ENCODE results near the gene SLC36A2.
"Not testable (repeated sequence)": the region's sequence is repeated elsewhere in the genome, so short reads cannot be mapped to it uniquely, and the experiment has no call there.

SLC36A2 gene

DNA sequence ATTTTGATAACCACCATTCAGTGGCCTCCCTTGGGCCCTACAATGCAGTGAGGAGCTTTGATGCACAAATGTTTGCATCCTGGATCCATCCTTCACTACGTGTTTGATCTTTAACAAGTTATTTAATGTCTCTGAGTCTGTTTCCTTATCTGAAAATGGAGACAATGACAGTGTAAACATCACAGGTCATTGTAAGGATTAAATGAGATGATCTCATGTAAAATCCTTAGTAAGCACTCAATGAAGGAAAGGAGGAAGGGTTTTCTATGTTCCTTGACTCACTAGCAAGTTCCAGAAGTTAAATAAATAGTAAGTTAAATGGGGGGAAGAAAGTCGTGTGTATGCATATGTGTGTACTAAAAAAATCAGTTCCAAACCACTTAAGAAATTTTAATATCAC, 34.0 kb downstream of the SLC36A2 start:
- TF ChIP-seq TAF1 (IDR thresholded peaks at IDR 0.05; ENCODE audit: low read depth, low read length): no peak
- no peak for TF ChIP-seq SPI1 (IDR thresholded peaks at IDR 0.05; ENCODE audit: low read depth, low read length)
- TF ChIP-seq PAX5 (IDR thresholded peaks at IDR 0.05; ENCODE audit: insufficient read depth, low read length, severe bottlenecking): no peak
- no peak for TF ChIP-seq POLR2AphosphoS5 (IDR thresholded peaks at IDR 0.05; ENCODE audit: low read depth, low read length)
- no peak for TF ChIP-seq POLR2A (IDR thresholded peaks at IDR 0.05; ENCODE audit: low read depth, low read length)
- no peak for TF ChIP-seq POU2F2 (IDR thresholded peaks at IDR 0.05; ENCODE audit: low read depth, low read length)

DNA sequence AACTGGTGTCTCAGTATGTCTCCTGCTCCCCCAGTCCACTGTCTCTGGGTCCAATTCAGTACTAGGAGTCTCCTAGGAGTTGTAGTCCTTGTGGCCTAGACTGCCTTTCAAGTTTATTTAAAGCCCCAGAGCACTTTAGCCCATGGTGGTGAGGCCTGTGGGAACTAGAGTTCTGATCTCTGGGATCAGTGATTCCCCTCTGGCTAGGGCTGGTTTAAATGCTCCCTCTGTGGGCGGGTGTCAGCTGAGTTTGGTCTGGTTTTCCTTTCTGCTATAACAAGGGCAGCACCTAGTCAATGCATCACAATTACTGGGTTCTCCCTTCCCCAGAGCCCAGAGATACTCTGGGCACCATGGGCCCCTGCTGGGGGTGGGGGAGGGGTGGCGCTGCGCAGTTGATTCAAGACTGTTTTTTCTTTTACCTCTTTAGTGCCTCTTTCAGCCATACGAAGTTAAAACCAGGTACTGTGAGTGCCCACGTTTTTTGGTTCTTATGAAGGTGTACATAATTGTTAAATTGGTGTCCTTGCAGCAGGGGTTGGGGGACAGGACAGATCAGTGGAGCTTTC, 34.5 kb downstream of the SLC36A2 start:
- no peak for TF ChIP-seq POLR2AphosphoS5 (IDR thresholded peaks at IDR 0.05; ENCODE audit: low read depth, low read length)
- no peak for TF ChIP-seq POU2F2 (IDR thresholded peaks at IDR 0.05; ENCODE audit: low read depth, low read length)
- no peak for TF ChIP-seq POLR2A (IDR thresholded peaks at IDR 0.05; ENCODE audit: low read depth, low read length)
- no peak for TF ChIP-seq PAX5 (IDR thresholded peaks at IDR 0.05; ENCODE audit: insufficient read depth, low read length, severe bottlenecking)
- TF ChIP-seq TAF1 (IDR thresholded peaks at IDR 0.05; ENCODE audit: low read depth, low read length): no peak
- no peak for FAIRE-seq
- no peak for DNase-seq (ENCODE audit: insufficient read length, low spot score)

More for the DNA sequence above, 34.0 kb downstream of the SLC36A2 start:
- FAIRE-seq (no peak), DNase-seq (ENCODE audit: insufficient read length, low spot score) (no peak)

- TF ChIP-seq POLR2A (IDR thresholded peaks at IDR 0.05; ENCODE audit: low read depth, low read length): no peak
- DNase-seq (ENCODE audit: insufficient read length, low spot score) (no peak), FAIRE-seq (no peak)
These were observed 36.4 kb downstream of the SLC36A2 start for GRCh38 chr5:151310932-151311331.

DNA sequence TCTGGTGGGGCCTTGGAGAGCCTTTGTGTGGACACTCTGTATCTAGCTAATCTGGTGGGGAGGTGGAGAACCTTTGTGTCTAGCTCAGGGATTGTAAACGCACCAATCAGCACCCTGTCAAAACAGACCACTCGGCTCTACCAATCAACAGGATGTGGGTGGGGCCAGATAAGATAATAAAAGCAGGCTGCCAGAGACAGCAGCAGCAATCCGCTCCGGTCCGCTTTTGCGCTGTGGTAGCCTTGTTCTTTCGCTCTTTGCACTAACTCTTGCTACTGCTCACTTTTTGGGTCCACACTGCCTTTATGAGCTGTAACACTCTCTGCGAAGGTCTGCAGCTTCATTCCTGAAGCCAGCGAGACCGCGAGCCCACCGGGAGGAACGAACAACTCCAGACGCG, 37.5 kb downstream of the SLC36A2 start:
- not testable (repeated sequence) for DNase-seq (ENCODE audit: insufficient read length, low spot score); FAIRE-seq

DNA sequence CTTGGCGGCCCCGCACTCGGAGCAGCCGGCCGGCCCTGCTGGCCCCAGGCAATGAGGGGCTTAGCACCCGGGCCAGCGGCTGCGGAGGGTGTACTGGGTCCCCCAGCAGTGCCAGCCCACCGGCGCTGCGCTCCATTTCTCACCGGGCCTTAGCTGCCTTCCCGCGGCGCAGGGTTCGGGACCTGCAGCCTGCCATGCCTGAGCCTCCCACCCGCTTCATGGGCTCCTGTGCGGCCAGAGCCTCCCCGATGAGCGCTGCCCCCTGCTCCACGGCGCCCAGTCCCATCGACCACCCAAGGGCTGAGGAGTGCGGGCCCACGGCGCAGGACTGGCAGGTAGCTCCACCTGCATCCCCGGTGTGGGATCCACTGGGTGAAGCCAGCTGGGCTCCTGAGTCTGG, 38.1 kb downstream of the SLC36A2 start:
- not testable (repeated sequence) for FAIRE-seq; DNase-seq (ENCODE audit: insufficient read length, low spot score)

GRCh38 chr5:151303666-151304065, 43.7 kb downstream of the SLC36A2 start, which contains the start of gene SLC36A3:
Gene SLC36A3 (minus strand): TSS chr5:151303766. CDS start chr5:151303354, 412 bp downstream.
- no peak for DNase-seq (ENCODE audit: insufficient read length, low spot score)
- no peak for TF ChIP-seq POLR2A (IDR thresholded peaks at IDR 0.05; ENCODE audit: low read depth, low read length)
- TF ChIP-seq SPI1 (IDR thresholded peaks at IDR 0.05; ENCODE audit: low read depth, low read length): no peak
- no peak for TF ChIP-seq POLR2AphosphoS5 (IDR thresholded peaks at IDR 0.05; ENCODE audit: low read depth, low read length)
- no peak for TF ChIP-seq TAF1 (IDR thresholded peaks at IDR 0.05; ENCODE audit: low read depth, low read length)
- TF ChIP-seq POU2F2 (IDR thresholded peaks at IDR 0.05; ENCODE audit: low read depth, low read length): no peak
- no peak for TF ChIP-seq PAX5 (IDR thresholded peaks at IDR 0.05; ENCODE audit: insufficient read depth, low read length, severe bottlenecking)
- no peak for FAIRE-seq

GRCh38 chr5:151298063-151298855, 49.1 kb downstream of the SLC36A2 start:
- no peak for TF ChIP-seq TAF1 (IDR thresholded peaks at IDR 0.05; ENCODE audit: low read depth, low read length)
- no peak for TF ChIP-seq PAX5 (IDR thresholded peaks at IDR 0.05; ENCODE audit: insufficient read depth, low read length, severe bottlenecking)
- TF ChIP-seq POU2F2 (IDR thresholded peaks at IDR 0.05; ENCODE audit: low read depth, low read length): no peak
- TF ChIP-seq POLR2A (IDR thresholded peaks at IDR 0.05; ENCODE audit: low read depth, low read length): no peak
- no peak for TF ChIP-seq POLR2AphosphoS5 (IDR thresholded peaks at IDR 0.05; ENCODE audit: low read depth, low read length)
- TF ChIP-seq SPI1 (IDR thresholded peaks at IDR 0.05; ENCODE audit: low read depth, low read length): no peak
- peak; percentile 40 for DNase-seq (ENCODE audit: insufficient read length, low spot score)
- FAIRE-seq: peak; percentile 93

DNA sequence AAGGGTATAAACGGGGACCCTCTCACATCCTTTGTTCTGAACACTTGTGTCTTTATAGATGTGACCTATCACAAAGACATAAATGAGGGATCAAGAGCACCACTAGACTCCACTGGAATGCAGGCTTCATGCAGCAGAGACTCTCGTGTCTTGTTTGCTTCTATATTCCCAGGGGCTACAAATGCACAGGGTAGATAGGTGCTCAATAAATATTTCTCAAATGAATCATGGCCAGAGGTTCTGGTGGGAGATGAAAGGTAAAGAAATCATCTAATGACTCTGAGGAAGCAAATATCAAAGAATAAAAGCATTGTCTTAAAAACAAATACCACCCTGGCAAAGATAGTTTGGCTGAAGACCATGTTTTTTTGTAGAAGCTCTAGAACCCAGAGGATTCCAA, 50.4 kb downstream of the SLC36A2 start:
- FAIRE-seq (no peak), DNase-seq (ENCODE audit: insufficient read length, low spot score) (no peak)
- TF ChIP-seq TAF1 (IDR thresholded peaks at IDR 0.05; ENCODE audit: low read depth, low read length) (no peak), POLR2AphosphoS5 (IDR thresholded peaks at IDR 0.05; ENCODE audit: low read depth, low read length) (no peak), SPI1 (IDR thresholded peaks at IDR 0.05; ENCODE audit: low read depth, low read length) (no peak), POU2F2 (IDR thresholded peaks at IDR 0.05; ENCODE audit: low read depth, low read length) (no peak), POLR2A (IDR thresholded peaks at IDR 0.05; ENCODE audit: low read depth, low read length) (no peak), PAX5 (IDR thresholded peaks at IDR 0.05; ENCODE audit: insufficient read depth, low read length, severe bottlenecking) (no peak)

GRCh38 chr5:151296478-151296830, 50.9 kb downstream of the SLC36A2 start:
- DNase-seq (ENCODE audit: insufficient read length, low spot score) (no peak), FAIRE-seq (no peak)
- peak; percentile 24; the same call in 1 of the 2 replicates for TF ChIP-seq SPI1 (IDR thresholded peaks at IDR 0.05; ENCODE audit: low read depth, low read length)
- no peak for TF ChIP-seq POLR2A (IDR thresholded peaks at IDR 0.05; ENCODE audit: low read depth, low read length)

DNA sequence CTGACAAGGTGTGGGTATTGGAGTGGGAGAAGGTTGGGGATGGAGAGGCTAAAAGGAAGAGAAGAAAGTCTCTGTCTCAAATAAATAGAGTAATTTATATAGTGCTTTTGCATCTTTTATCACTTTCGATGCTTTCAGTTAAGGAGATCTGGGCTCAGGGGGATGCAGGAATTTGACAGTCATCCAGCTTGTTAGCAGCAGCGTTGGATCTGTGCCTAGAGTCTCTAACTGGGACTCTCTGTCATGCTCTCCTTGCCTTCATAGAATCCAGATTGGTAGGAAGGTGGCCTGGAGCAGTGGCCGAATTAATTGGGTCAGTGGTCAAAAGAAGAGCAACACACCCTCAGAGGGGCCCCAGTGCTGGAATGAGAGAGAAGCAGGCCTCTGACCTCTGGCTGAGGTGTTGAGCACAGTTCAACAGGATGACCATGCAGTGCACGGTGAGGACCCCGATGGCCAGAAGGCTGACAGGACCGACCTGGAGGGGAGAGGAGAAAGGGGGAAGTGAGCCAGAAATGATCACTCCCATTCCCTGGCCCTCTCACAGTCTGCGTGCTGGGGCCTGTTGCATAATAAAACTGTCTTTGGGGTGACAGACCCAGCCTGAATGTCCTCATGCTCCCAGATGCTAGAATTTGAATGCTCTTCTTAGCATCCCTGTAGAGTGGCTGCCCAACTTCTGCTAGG, 51.4 kb downstream of the SLC36A2 start:
- DNase-seq (ENCODE audit: insufficient read length, low spot score) (no peak), FAIRE-seq (no peak)
- no peak for TF ChIP-seq PAX5 (IDR thresholded peaks at IDR 0.05; ENCODE audit: insufficient read depth, low read length, severe bottlenecking)
- TF ChIP-seq POU2F2 (IDR thresholded peaks at IDR 0.05; ENCODE audit: low read depth, low read length): no peak
- no peak for TF ChIP-seq TAF1 (IDR thresholded peaks at IDR 0.05; ENCODE audit: low read depth, low read length)
- TF ChIP-seq POLR2AphosphoS5 (IDR thresholded peaks at IDR 0.05; ENCODE audit: low read depth, low read length): no peak
- TF ChIP-seq POLR2A (IDR thresholded peaks at IDR 0.05; ENCODE audit: low read depth, low read length): no peak
- TF ChIP-seq SPI1 (IDR thresholded peaks at IDR 0.05; ENCODE audit: low read depth, low read length): no peak
